ENCODE results near the gene CPNE6.

CPNE6 gene

DNA sequence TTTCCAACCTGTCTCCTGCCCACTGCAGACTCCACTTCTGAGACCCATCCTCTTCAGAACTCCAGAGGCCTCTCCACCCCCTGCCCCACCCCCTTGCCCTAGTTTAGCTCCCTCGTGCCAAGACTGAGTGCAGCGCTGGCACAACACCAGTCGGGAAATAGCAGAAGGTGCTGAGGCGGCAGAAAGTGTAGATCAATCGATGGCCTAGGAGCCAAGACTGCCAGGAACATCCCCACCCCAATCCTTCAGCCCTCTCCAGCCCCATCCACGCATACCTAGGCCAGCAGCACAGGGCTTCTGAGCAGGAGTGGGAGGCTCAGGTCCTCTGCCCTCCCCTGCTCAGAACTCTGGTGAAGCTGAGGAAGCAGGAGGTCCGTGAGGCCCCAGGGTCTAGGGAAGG is 1.1 kb downstream of the CPNE6 start:
- H3K4me3 ChIP-seq (ENCODE audit: low read depth, low read length), result no peak overlapping the region
- TF ChIP-seq CTCF (IDR thresholded peaks at IDR 0.05; ENCODE audit: low read depth, low read length), result no peak

DNA sequence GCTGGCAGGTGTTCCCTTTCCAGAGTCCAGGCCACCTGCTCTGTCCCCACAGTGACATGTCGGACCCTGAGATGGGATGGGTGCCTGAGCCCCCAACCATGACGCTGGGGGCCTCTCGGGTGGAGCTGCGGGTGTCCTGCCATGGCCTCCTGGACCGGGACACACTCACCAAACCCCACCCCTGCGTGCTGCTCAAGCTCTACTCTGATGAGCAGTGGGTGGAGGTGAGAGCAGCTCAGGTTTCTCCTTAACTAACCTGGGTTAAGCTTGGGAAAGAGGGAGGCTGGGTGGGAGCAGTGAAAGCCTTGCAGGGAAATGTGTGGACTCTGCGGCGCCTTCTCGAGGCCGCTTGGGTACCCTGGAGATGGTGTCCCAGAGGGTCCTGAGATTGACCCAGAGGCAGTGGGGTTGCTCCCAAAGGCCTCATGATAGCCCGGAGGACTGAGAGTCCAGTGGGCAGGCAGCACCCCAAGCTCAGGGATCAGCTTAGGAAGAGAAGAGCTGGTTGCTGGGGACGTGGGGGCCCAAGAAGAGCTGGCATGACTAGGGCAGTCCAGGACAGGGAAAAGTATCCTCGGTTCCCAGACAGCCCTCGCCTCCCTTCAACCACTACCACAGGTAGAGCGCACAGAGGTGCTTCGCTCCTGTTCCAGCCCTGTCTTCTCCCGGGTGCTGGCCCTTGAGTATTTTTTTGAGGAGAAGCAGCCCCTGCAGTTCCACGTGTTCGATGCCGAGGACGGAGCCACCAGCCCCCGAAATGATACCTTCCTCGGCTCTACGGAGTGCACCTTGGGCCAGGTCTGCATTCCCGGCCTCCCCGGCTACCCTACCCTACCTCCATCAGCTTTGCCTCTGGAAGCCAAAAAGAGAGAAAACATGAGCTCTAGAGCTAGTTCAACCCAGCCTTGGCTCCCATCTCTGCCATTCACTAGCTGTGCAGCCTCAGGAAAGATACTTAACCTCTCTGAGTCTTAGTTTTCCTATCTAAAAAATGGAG is 1.8 kb downstream of the CPNE6 start:
- TF ChIP-seq CTCF (IDR thresholded peaks at IDR 0.05; ENCODE audit: low read depth, low read length), result no peak
- H3K4me3 ChIP-seq (ENCODE audit: low read depth, low read length), result no peak overlapping the region

DNA sequence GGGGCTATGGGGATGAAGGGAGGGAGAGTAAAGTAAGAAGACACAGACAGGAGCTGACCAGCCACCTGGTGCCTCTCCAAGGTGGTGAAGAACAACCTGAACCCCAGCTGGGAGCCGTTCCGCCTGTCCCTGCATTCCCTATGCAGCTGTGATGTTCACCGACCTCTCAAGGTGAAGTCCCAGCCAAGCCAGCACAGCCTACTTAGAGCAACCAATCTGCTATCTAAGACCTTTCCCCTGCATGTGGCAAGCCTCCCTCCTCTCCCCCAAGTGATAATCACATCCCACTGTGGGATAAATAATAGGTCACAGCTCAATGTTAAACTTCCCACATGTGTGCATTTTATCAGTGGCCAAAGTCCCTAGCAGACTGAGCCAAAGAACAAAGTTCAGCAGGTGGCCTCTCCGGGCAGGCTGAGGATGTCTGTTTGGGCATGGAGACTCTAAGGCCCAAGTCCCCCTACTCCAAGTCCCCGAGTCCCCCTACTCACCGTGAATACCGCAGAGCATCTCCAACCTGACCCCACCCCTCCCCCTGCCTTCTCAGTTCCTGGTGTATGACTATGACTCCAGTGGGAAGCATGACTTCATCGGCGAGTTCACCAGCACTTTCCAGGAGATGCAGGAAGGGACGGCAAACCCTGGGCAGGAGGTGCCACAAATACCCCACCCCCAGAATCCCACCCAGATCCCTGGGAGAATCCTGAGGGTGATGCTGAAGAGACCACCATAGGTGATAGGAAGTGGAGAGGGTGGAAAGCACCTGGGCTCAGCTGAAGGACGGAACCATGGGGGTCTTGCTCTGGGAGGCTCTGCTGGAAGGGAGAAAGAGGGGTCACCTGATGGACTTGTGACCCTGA is 3.5 kb downstream of the CPNE6 start:
- no peak for TF ChIP-seq CTCF (IDR thresholded peaks at IDR 0.05; ENCODE audit: low read depth, low read length)
- no peak overlapping the region for H3K4me3 ChIP-seq (ENCODE audit: low read depth, low read length)

DNA sequence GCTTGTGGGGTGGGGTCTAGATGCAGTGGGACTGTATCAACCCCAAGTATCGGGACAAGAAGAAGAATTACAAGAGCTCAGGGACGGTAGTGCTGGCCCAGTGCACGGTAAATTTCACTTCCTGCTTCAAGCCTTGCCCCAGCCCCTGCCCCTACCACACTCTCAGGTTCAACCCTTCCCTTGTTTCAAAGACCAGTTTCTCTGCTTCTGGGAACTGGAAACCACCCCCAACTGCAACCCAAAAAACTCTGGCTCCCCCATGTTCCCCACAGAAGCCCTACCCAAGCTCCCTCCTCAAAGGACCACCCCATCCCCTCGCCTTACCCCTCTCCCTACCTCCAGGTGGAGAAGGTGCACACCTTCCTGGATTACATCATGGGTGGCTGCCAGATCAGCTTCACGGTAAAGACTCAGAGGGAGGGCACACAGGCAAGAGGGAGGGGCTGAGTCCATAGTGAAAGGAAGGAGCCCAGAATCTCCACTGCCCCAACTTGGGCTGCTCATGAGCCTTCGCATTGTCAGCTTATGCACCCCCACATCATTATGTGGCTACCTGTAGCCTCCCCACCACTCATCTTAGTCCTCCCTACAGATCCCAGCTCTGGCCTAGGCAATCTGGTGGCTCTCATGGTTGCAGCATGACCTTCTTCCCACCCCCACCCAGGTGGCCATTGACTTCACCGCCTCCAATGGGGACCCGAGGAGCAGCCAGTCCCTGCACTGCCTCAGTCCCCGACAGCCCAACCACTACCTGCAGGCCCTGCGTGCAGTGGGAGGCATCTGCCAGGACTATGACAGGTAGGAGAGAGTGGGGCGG is 4.3 kb downstream of the CPNE6 start:
- no peak for TF ChIP-seq CTCF (IDR thresholded peaks at IDR 0.05; ENCODE audit: low read depth, low read length)
- no peak overlapping the region for H3K4me3 ChIP-seq (ENCODE audit: low read depth, low read length)

- H3K4me3 ChIP-seq (ENCODE audit: low read depth, low read length), result no peak overlapping the region
- TF ChIP-seq CTCF (IDR thresholded peaks at IDR 0.05; ENCODE audit: low read depth, low read length), result no peak
These were observed 4.9 kb downstream of the CPNE6 start for GRCh38 chr14:24076302-24076601.

- TF ChIP-seq CTCF (IDR thresholded peaks at IDR 0.05; ENCODE audit: low read depth, low read length), result no peak
- no peak overlapping the region for H3K4me3 ChIP-seq (ENCODE audit: low read depth, low read length)
These were observed 5.7 kb downstream of the CPNE6 start for GRCh38 chr14:24077086-24077485.

Measured in WI38 (cell line).